Liver (tissue), 9 donors: Measurements from ENCODE around the gene PCDHA11. TPM values are rescaled to one million over a fixed set of nuclear protein-coding genes. Genes with fewer than 3 reads are reported as not detected.
A peak's percentile ranks its signal among the peaks of the same experiment; 100 is the strongest.

Source experiments
- DNase-seq: peaks from one replicate; pipeline ENCODE4 v3.0.0-alpha.2; 2017; ENCODE audit warnings: low spot score
- H3K27ac ChIP-seq, 2 donors: one replicate each; pipeline ENCODE4 v1.7.0; 2013; ENCODE audit warnings: inconsistent platforms in 2 of 2, low read length in 2 of 2, control low read depth in 1 of 2, low read depth in 1 of 2, mild to moderate bottlenecking in 1 of 2
- H3K27me3 ChIP-seq, 4 donors: one replicate each; pipeline versions ENCODE4 v1.6.1 to v1.7.0; 2013; ENCODE audit warnings: low read length in 3 of 4, inconsistent platforms in 1 of 4, mild to moderate bottlenecking in 1 of 4, moderate library complexity in 1 of 4; ENCODE audit not compliant: control insufficient read depth in 4 of 4, insufficient read depth in 4 of 4
- H3K36me3 ChIP-seq, 4 donors: one replicate each; pipeline versions ENCODE4 v1.6.1 to v1.7.0; 2013; ENCODE audit warnings: low read length in 3 of 4, mild to moderate bottlenecking in 3 of 4, low read depth in 1 of 4, moderate library complexity in 1 of 4; ENCODE audit not compliant: control insufficient read depth in 4 of 4, insufficient read depth in 3 of 4
- H3K4me1 ChIP-seq, 4 donors: one replicate each; pipeline versions ENCODE4 v1.6.1 to v1.7.0; 2013; ENCODE audit warnings: low read length in 3 of 4, mild to moderate bottlenecking in 3 of 4, moderate library complexity in 1 of 4; ENCODE audit not compliant: control insufficient read depth in 4 of 4, insufficient read depth in 4 of 4
- H3K4me3 ChIP-seq, 3 donors: one replicate each; pipeline versions ENCODE4 v1.6.1 to v1.7.0; 2013; ENCODE audit warnings: low read length in 3 of 3, control low read depth in 1 of 3, low read depth in 1 of 3, mild to moderate bottlenecking in 1 of 3
- H3K9ac ChIP-seq, 2 donors: one replicate each; pipeline ENCODE4 v1.7.0; 2013; ENCODE audit warnings: low read length in 2 of 2, mild to moderate bottlenecking in 2 of 2, moderate library complexity in 2 of 2, control low read depth in 1 of 2, low read depth in 1 of 2
- H3K9me3 ChIP-seq, 4 donors: one replicate each; pipeline versions ENCODE4 v1.6.1 to v1.7.0; 2013; ENCODE audit warnings: low read length in 3 of 4; ENCODE audit not compliant: control insufficient read depth in 4 of 4
- ATF3 ChIP-seq: IDR thresholded peaks from 2 replicates; pipeline ENCODE4 v1.6.1; 2016; ENCODE audit warnings: antibody characterized with exemption
- FOXA1 ChIP-seq: IDR thresholded peaks from 2 replicates; pipeline ENCODE4 v1.6.1; 2016; ENCODE audit warnings: antibody characterized with exemption
- FOXA2 ChIP-seq: IDR thresholded peaks from 2 replicates; pipeline ENCODE4 v1.6.1; 2016; ENCODE audit warnings: antibody characterized with exemption
- GABPA ChIP-seq, 2 donors: IDR thresholded peaks in 1 of 2; conservative IDR thresholded peaks in 1 of 2; 2 replicates each; pipeline ENCODE4 v1.6.1; 2016; ENCODE audit warnings: antibody characterized with exemption in 2 of 2, mild to moderate bottlenecking in 1 of 2, moderate library complexity in 1 of 2
- HNF4A ChIP-seq, 2 donors: conservative IDR thresholded peaks; 2 replicates each; pipeline ENCODE4 v1.6.1; 2016; ENCODE audit warnings: antibody characterized with exemption in 2 of 2, mild to moderate bottlenecking in 2 of 2
- HNF4G ChIP-seq: IDR thresholded peaks from 2 replicates; pipeline ENCODE4 v1.6.1; 2016; ENCODE audit warnings: antibody characterized with exemption
- JUND ChIP-seq, 2 donors: IDR thresholded peaks; 2 replicates each; pipeline ENCODE4 v1.6.1; 2016; ENCODE audit warnings: antibody characterized with exemption in 2 of 2
- NR2F2 ChIP-seq: IDR thresholded peaks from 2 replicates; pipeline ENCODE4 v1.6.1; 2016; ENCODE audit warnings: antibody characterized with exemption
- RAD21 ChIP-seq, 2 donors: IDR thresholded peaks; 2 replicates each; pipeline ENCODE4 v1.6.1; 2016; ENCODE audit warnings: antibody characterized with exemption in 2 of 2, mild to moderate bottlenecking in 2 of 2
- REST ChIP-seq: IDR thresholded peaks from 2 replicates; pipeline ENCODE4 v1.6.1; 2016; ENCODE audit warnings: antibody characterized with exemption, mild to moderate bottlenecking
- RXRA ChIP-seq, 2 donors: IDR thresholded peaks; 2 replicates each; pipeline ENCODE4 v1.6.1; 2017 to 2018; ENCODE audit warnings: antibody characterized with exemption in 2 of 2, mild to moderate bottlenecking in 1 of 2
- TAF1 ChIP-seq: conservative IDR thresholded peaks from 2 replicates; pipeline ENCODE4 v1.6.1; 2016; ENCODE audit warnings: antibody characterized with exemption, mild to moderate bottlenecking
- YY1 ChIP-seq: IDR thresholded peaks from 2 replicates; pipeline ENCODE4 v1.6.1; 2016; ENCODE audit warnings: antibody characterized with exemption, mild to moderate bottlenecking
- WGBS: extraction: QIAGEN DNeasy Blood & Tissue Kit; methylation state at CpG from one replicate; pipeline ENCODE4 v1.1.7; 2013; 5-methylcytosine and 5-hydroxymethylcytosine counted together
- polyA plus RNA-seq, 2 donors: library from polyadenylated mRNA; stranded (reverse) in 1 of 2; unstranded in 1 of 2; fragments of 200-250 nt in 1 of 2; fragments of >200 nt in 1 of 2; fragmentation: Nextera tagmentation in 1 of 2; extraction: Ambion mirVana in 1 of 2; gene quantifications; one replicate each; pipeline versions ENCODE4 v1.2.1 to v1.2.3, GENCODE V29; 2013 to 2015
- total RNA-seq, 2 donors: library from RNA; depleted of rRNA; stranded (reverse); fragments of >200 nt; gene quantifications; one replicate each; pipeline ENCODE4 v1.2.3, GENCODE V29; 2014
- TF ChIP-seq, protein P1 (sequence below): IDR thresholded peaks from 2 replicates; pipeline ENCODE4 v1.6.1; 2016; ENCODE audit warnings: antibody characterized with exemption
- TF ChIP-seq, protein P2 (sequence below): IDR thresholded peaks from 2 replicates; pipeline ENCODE4 v1.6.1; 2016; ENCODE audit warnings: antibody characterized with exemption
- TF ChIP-seq, protein P3 (sequence below): fragments of 150-350 bp; IDR thresholded peaks from 2 replicates; pipeline ENCODE4 v1.5.1; 2017; ENCODE audit warnings: improper control_type of control experiment, low read depth, low read length; ENCODE audit not compliant: missing input control
- donor health status: healthy.
- donor health status: healthy.
- donor health status: healthy.
- donor health status: healthy.
- donor health status: healthy.

The PCDHA11 gene
- total and polyA plus RNA-seq, 4 donors = under 0.01 to 0.19 (median 0.05) TPM; not detected in 1

DNA sequence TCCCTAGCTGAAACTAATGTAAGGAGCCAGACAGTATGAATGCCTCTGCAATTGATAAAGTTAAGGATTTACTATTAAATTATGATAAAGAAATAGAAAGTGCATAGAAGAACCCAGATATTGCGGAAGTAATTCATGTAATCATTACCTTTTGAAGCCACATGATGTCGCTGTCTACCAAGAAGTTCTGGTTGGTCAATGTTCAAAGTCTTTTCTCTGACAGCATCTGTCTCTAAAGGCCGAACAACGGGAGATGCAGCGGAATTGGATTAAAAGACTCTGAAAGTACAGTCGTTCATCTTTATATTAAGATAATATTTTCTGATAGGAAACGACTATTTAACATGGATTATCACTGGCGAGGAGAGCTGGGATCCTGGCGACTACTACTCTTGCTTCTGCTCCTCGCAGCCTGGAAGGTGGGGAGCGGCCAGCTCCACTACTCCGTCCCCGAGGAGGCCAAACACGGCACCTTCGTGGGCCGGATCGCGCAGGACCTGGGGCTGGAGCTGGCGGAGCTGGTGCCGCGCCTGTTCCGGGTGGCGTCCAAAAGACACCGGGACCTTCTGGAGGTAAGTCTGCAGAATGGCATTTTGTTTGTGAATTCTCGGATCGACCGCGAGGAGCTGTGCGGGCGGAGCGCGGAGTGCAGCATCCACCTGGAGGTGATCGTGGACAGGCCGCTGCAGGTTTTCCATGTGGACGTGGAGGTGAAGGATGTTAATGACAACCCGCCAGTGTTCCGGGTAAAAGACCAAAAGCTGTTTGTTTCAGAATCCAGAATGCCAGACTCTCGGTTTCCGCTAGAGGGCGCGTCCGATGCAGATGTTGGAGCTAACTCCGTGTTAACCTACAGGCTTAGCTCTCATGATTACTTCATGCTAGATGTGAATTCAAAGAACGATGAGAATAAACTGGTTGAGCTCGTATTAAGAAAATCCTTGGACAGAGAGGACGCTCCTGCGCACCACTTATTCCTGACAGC is 27.5 kb upstream of the PCDHA11 start, which contains the start of gene PCDHA8:
Gene PCDHA8, plus strand, starts transcription at position 210 of the 985 bp plus-strand sequence. Its CDS starts 135 bp downstream, at position 345.
- Histone ChIP-seq H3K4me3 (no peak within 1 kb of the TSS), H3K27ac (no peak within 1 kb of the TSS), H3K36me3 (no peaks in the 10 kb centered on the region), H3K4me1 (no peaks in the 10 kb centered on the region), H3K9me3 (peaks cover 10 to 22% (median 13%) of the 10 kb centered on the region in 4 donors), H3K9ac (no peak within 1 kb of the TSS), H3K27me3 (peaks cover 0 to 5% (median 2%) of the 10 kb centered on the region in 4 donors)
- TF ChIP-seq HNF4A (conservative IDR thresholded peaks at IDR 0.05) = no peak
- no peak for TF ChIP-seq HNF4G
- TF ChIP-seq, protein P1, sequence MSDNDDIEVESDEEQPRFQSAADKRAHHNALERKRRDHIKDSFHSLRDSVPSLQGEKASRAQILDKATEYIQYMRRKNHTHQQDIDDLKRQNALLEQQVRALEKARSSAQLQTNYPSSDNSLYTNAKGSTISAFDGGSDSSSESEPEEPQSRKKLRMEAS = no peak
- TF ChIP-seq JUND (IDR thresholded peaks at IDR 0.05) = no peak
- no peak for TF ChIP-seq RXRA (IDR thresholded peaks at IDR 0.05)
- TF ChIP-seq, protein P2, sequence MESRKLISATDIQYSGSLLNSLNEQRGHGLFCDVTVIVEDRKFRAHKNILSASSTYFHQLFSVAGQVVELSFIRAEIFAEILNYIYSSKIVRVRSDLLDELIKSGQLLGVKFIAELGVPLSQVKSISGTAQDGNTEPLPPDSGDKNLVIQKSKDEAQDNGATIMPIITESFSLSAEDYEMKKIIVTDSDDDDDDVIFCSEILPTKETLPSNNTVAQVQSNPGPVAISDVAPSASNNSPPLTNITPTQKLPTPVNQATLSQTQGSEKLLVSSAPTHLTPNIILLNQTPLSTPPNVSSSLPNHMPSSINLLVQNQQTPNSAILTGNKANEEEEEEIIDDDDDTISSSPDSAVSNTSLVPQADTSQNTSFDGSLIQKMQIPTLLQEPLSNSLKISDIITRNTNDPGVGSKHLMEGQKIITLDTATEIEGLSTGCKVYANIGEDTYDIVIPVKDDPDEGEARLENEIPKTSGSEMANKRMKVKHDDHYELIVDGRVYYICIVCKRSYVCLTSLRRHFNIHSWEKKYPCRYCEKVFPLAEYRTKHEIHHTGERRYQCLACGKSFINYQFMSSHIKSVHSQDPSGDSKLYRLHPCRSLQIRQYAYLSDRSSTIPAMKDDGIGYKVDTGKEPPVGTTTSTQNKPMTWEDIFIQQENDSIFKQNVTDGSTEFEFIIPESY = no peak
- TF ChIP-seq YY1 = no peak
- no peak for TF ChIP-seq FOXA2
- no peak for TF ChIP-seq ATF3
- TF ChIP-seq GABPA (IDR thresholded peaks at IDR 0.05 in 1 of 2, conservative IDR thresholded peaks at IDR 0.05 in 1 of 2) = no peak
- no peak for TF ChIP-seq TAF1
- no peak for DNase-seq
- 24% methylated on average over 47 of the region's 47 CpGs for WGBS

GRCh38 chr5:140842798-140843733 is 25.7 kb upstream of the PCDHA11 start:
- no peak overlapping the region for H3K27ac ChIP-seq
- peaks cover 7 to 20% (median 12%) of the 10 kb centered on the region in 4 donors for H3K9me3 ChIP-seq
- no peak overlapping the region for H3K9ac ChIP-seq
- H3K36me3 ChIP-seq = no peaks in the 10 kb centered on the region
- H3K27me3 ChIP-seq = peaks cover 0 to 4% (median under 1%) of the 10 kb centered on the region in 4 donors
- DNase-seq = no peak
- H3K4me3 ChIP-seq = peak overlapping the region in 2 of 3 donors; percentile 4 to 23
- no peaks in the 10 kb centered on the region for H3K4me1 ChIP-seq
- 44% methylated on average over 87 of the region's 87 CpGs for WGBS
- TF ChIP-seq HNF4A (conservative IDR thresholded peaks at IDR 0.05) (no peak), TAF1 (no peak), JUND (IDR thresholded peaks at IDR 0.05) (no peak), REST (no peak), RAD21 (IDR thresholded peaks at IDR 0.05) (no peak), RXRA (IDR thresholded peaks at IDR 0.05) (no peak), ATF3 (no peak), FOXA1 (no peak), GABPA (IDR thresholded peaks at IDR 0.05 in 1 of 2, conservative IDR thresholded peaks at IDR 0.05 in 1 of 2) (no peak), NR2F2 (no peak), FOXA2 (no peak)
- TF ChIP-seq, protein P1 = no peak
- TF ChIP-seq, protein P2 = no peak
- TF ChIP-seq, protein P3, sequence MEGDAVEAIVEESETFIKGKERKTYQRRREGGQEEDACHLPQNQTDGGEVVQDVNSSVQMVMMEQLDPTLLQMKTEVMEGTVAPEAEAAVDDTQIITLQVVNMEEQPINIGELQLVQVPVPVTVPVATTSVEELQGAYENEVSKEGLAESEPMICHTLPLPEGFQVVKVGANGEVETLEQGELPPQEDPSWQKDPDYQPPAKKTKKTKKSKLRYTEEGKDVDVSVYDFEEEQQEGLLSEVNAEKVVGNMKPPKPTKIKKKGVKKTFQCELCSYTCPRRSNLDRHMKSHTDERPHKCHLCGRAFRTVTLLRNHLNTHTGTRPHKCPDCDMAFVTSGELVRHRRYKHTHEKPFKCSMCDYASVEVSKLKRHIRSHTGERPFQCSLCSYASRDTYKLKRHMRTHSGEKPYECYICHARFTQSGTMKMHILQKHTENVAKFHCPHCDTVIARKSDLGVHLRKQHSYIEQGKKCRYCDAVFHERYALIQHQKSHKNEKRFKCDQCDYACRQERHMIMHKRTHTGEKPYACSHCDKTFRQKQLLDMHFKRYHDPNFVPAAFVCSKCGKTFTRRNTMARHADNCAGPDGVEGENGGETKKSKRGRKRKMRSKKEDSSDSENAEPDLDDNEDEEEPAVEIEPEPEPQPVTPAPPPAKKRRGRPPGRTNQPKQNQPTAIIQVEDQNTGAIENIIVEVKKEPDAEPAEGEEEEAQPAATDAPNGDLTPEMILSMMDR = no peak
